Measurements from ENCODE around the gene MZF1. TPM values are rescaled to one million over a fixed set of nuclear protein-coding genes. Genes with fewer than 3 reads are reported as not detected.

MZF1 gene
- total RNA-seq, 2 experiments from 2014 or later: 14.3 to 15.0 TPM

DNA sequence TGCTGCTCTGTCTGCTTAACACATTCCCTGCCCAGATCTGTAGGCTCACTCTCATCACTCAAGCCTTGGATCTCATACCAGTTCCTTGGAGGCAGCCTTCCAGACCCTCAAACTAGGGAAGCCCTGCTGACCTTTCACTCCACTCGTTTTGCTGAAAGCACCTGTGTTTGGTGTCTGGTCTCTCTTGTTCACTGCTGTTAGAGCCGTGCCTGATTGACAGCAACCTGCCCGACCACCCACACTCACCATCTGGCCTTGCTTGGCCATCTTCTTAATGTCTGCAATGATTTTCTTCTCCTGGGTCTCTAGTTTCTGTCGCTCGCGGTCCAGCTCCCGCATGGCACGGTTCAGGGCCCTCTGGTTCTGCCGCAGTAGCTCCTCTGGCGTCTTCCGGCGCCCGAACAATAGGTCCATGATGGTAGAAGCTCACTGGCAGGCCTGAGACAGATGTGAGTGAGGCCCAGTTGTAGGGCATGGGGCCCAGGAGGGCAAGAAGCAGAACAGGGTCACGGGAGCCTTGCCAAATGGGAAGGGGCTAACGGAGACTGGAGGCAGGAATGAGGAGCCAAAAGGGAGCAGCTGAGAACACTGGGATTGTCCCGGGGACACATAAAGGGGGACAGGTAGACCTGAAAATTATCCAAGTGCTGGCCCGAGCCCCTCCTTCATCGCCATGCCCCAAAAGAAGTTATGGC, 19.2 kb downstream of the MZF1 start:
- H3K27me3 Mint-ChIP-seq: no peaks in the 10 kb centered on the region
- ChIA-PET CTCF (interaction anchor here (0.7 to 2.1 kb wide), 5 partner anchors 10 to 65 kb away, joined by 3 to 20 read pairs (median 5); partner anchors contain the start of genes TRIM28 and ZBTB45), POLR2A (interaction anchor here (1.0 to 3.5 kb wide), 2 partner anchors 9 to 34 kb away, joined by 3 to 41 read pairs; partner anchors contain the start of genes TRIM28 and ZBTB45)
- no peaks in the 10 kb centered on the region for H3K9me3 Mint-ChIP-seq (ENCODE audit: low read depth)
- H3K36me3 Mint-ChIP-seq (ENCODE audit: low read depth): peaks cover 81% of the 10 kb centered on the region
- ATAC-seq (no peak), DNase-seq (no peak)
- H3K4me1 Mint-ChIP-seq: peaks cover 41% of the 10 kb centered on the region
- H3K4me3 Mint-ChIP-seq: peak overlapping the region; percentile 92
- intact Hi-C loops (cut with DNase I, micrococcal nuclease): loop anchor here in 1 of 2 experiments (1.0 kb wide), 1 partner anchor 9 kb away; no protein-coding TSS in a partner anchor
- H3K27ac Mint-ChIP-seq: peak overlapping the region; percentile 95

DNA sequence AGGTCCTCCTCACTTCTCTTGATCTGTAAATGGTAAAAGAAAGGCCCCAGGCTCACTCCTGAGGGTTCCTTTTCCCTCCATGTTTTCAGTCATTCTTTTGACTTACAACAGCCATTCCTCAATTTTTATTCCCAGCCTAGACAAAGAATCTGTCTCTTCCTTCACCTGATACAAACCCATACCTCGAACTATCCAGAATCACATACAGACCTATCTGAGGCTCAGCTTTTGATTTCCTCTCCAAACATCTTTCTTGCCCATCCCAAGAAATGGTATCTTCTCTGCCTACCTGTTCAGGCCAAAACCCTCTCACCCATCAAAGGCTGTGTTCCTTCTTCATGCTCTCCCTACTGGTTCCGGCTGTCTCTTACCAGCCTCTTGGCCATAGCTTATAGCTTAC, 20.5 kb downstream of the MZF1 start:
- Mint-ChIP-seq H3K27me3 (no peaks in the 10 kb centered on the region), H3K27ac (peak overlapping the region; percentile 16), H3K4me3 (peak overlapping the region; percentile 0), H3K9me3 (ENCODE audit: low read depth) (no peaks in the 10 kb centered on the region), H3K4me1 (peaks cover 45% of the 10 kb centered on the region), H3K36me3 (ENCODE audit: low read depth) (peaks cover 86% of the 10 kb centered on the region)
- intact Hi-C loops (cut with DNase I, micrococcal nuclease): no loop called here
- POLR2A ChIA-PET: interaction anchor here (0.7 to 3.5 kb wide), 2 partner anchors 8 to 39 kb away, joined by 3 to 41 read pairs; partner anchors contain the start of gene TRIM28
- DNase-seq (no peak), ATAC-seq (no peak)
- CTCF ChIA-PET: interaction anchor here (1.0 kb wide), 1 partner anchor 144 kb away, joined by 3 read pairs; the partner anchor contains the start of gene ZNF584

GRCh38 chr19:58551577-58552471, 21.3 kb downstream of the MZF1 start:
- intact Hi-C loops (cut with DNase I, micrococcal nuclease): no loop called here
- ChIA-PET POLR2A (interaction anchor here (3.5 kb wide), 1 partner anchor 7 kb away, joined by 41 read pairs; the partner anchor contains the start of gene TRIM28), CTCF (no interaction called here)
- DNase-seq (no peak), ATAC-seq (no peak)
- H3K36me3 Mint-ChIP-seq (ENCODE audit: low read depth): peaks cover 87% of the 10 kb centered on the region
- no peak overlapping the region for H3K4me3 Mint-ChIP-seq
- H3K4me1 Mint-ChIP-seq: peaks cover 45% of the 10 kb centered on the region
- no peaks in the 10 kb centered on the region for H3K9me3 Mint-ChIP-seq (ENCODE audit: low read depth)
- H3K27me3 Mint-ChIP-seq: no peaks in the 10 kb centered on the region
- no peak overlapping the region for H3K27ac Mint-ChIP-seq

DNA sequence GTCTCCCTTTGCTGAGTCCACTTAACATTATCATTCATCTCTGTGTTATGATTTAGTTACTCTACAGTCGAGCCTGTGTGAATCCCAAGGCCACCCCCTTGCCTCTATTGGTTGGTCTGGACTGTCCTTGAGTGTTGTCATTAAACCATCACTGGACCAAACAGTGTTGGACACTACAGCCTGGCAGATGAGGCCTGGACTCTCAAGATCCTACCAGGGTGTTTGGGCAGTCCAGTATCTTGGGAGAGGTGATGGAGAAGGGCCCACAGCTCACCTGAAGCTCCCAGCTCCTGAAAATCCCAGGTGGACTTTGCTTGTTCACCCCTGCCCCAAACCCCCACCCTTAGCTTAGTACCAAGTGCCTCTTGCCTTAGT, 22.0 kb downstream of the MZF1 start:
- Mint-ChIP-seq H3K9me3 (ENCODE audit: low read depth) (no peaks in the 10 kb centered on the region), H3K4me3 (no peak overlapping the region), H3K27ac (peak overlapping the region; percentile 47), H3K27me3 (no peaks in the 10 kb centered on the region), H3K36me3 (ENCODE audit: low read depth) (peaks cover 87% of the 10 kb centered on the region), H3K4me1 (peaks cover 45% of the 10 kb centered on the region)
- DNase-seq: no peak
- ChIA-PET CTCF (interaction anchor here (1.5 kb wide), 1 partner anchor 8 kb away, joined by 4 read pairs; the partner anchor contains the start of gene UBE2M), POLR2A (no interaction called here)
- ATAC-seq: no peak
- intact Hi-C loops (cut with DNase I, micrococcal nuclease): no loop called here

GRCh38 chr19:58550362-58551122, 22.6 kb downstream of the MZF1 start:
- CTCF ChIA-PET: interaction anchor here (1.5 kb wide), 1 partner anchor 8 kb away, joined by 4 read pairs; the partner anchor contains the start of gene UBE2M
- no peak overlapping the region for H3K4me3 Mint-ChIP-seq
- peaks cover 88% of the 10 kb centered on the region for H3K36me3 Mint-ChIP-seq (ENCODE audit: low read depth)
- no peaks in the 10 kb centered on the region for H3K27me3 Mint-ChIP-seq
- peaks cover 48% of the 10 kb centered on the region for H3K4me1 Mint-ChIP-seq
- ATAC-seq (no peak), DNase-seq (no peak)
- H3K27ac Mint-ChIP-seq: no peak overlapping the region
- intact Hi-C loops (cut with DNase I, micrococcal nuclease): no loop called here
- POLR2A ChIA-PET: no interaction called here
- no peaks in the 10 kb centered on the region for H3K9me3 Mint-ChIP-seq (ENCODE audit: low read depth)

GRCh38 chr19:58549664-58550361, 23.3 kb downstream of the MZF1 start:
- Mint-ChIP-seq H3K4me1 (peaks cover 42% of the 10 kb centered on the region), H3K27me3 (no peaks in the 10 kb centered on the region), H3K9me3 (ENCODE audit: low read depth) (no peaks in the 10 kb centered on the region), H3K36me3 (ENCODE audit: low read depth) (peaks cover 88% of the 10 kb centered on the region), H3K27ac (no peak overlapping the region), H3K4me3 (no peak overlapping the region)
- CTCF ChIA-PET: interaction anchor here (1.5 kb wide), 1 partner anchor 9 kb away, joined by 4 read pairs; the partner anchor contains the start of gene UBE2M
- no peak for ATAC-seq
- intact Hi-C loops (cut with DNase I, micrococcal nuclease): no loop called here
- no peak for DNase-seq
- POLR2A ChIA-PET: interaction anchor here (0.6 kb wide), 1 partner anchor 174 kb away, joined by 6 read pairs; no protein-coding TSS in a partner anchor

DNA sequence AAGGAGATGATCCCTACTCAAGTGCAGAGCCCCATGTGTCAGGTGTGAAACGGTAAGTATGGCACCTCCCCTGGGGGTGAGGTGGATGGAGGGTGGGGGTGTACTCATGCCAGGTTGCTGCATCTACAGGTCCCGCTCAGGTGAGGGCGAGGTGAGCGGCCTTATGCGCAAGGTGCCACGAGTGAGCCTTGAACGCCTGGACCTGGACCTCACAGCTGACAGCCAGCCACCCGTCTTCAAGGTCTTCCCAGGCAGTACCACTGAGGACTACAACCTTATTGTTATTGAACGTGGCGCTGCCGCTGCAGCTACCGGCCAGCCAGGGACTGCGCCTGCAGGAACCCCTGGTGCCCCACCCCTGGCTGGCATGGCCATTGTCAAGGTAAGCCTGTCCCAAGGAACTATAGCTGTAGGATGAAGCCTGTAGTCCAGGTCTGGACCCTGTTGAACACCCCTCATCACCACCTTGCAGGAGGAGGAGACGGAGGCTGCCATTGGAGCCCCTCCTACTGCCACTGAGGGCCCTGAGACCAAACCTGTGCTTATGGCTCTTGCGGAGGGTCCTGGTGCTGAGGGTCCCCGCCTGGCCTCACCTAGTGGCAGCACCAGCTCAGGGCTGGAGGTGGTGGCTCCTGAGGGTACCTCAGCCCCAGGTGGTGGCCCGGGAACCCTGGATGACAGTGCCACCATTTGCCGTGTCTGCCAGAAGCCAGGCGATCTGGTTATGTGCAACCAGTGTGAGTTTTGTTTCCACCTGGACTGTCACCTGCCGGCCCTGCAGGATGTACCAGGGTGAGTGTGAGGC, 24.1 kb downstream of the MZF1 start:
- ChIA-PET CTCF (no interaction called here), POLR2A (interaction anchor here (0.6 kb wide), 1 partner anchor 173 kb away, joined by 6 read pairs; no protein-coding TSS in a partner anchor)
- Mint-ChIP-seq H3K36me3 (ENCODE audit: low read depth) (peaks cover 83% of the 10 kb centered on the region), H3K9me3 (ENCODE audit: low read depth) (no peaks in the 10 kb centered on the region), H3K27me3 (no peaks in the 10 kb centered on the region), H3K4me3 (no peak overlapping the region), H3K4me1 (peaks cover 40% of the 10 kb centered on the region), H3K27ac (no peak overlapping the region)
- no peak for ATAC-seq
- intact Hi-C loops (cut with DNase I, micrococcal nuclease): no loop called here
- no peak for DNase-seq

GRCh38 chr19:58547323-58548312, 25.5 kb downstream of the MZF1 start:
- POLR2A ChIA-PET: interaction anchor here (1.0 kb wide), 1 partner anchor 12 kb away, joined by 5 read pairs; no protein-coding TSS in a partner anchor
- H3K36me3 Mint-ChIP-seq (ENCODE audit: low read depth): peaks cover 73% of the 10 kb centered on the region
- CTCF ChIA-PET: no interaction called here
- intact Hi-C loops (cut with DNase I, micrococcal nuclease): no loop called here
- peak overlapping the region; percentile 51 for H3K27ac Mint-ChIP-seq
- no peak for DNase-seq
- no peaks in the 10 kb centered on the region for H3K27me3 Mint-ChIP-seq
- peaks cover 37% of the 10 kb centered on the region for H3K4me1 Mint-ChIP-seq
- ATAC-seq: no peak
- H3K4me3 Mint-ChIP-seq: no peak overlapping the region
- H3K9me3 Mint-ChIP-seq (ENCODE audit: low read depth): no peaks in the 10 kb centered on the region

GRCh38 chr19:58546019-58546530, 27.1 kb downstream of the MZF1 start:
- no peak for ATAC-seq
- CTCF ChIA-PET: interaction anchor here (0.9 to 1.0 kb wide), 2 partner anchors 9 to 31 kb away, joined by 4 read pairs; no protein-coding TSS in a partner anchor
- Mint-ChIP-seq H3K4me3 (peak overlapping the region; percentile 96), H3K4me1 (peaks cover 35% of the 10 kb centered on the region), H3K27ac (peak overlapping the region; percentile 93), H3K36me3 (ENCODE audit: low read depth) (peaks cover 59% of the 10 kb centered on the region), H3K27me3 (no peaks in the 10 kb centered on the region), H3K9me3 (ENCODE audit: low read depth) (no peaks in the 10 kb centered on the region)
- POLR2A ChIA-PET: interaction anchor here (0.6 to 3.5 kb wide), 3 partner anchors 8 to 156 kb away, joined by 10 to 41 read pairs (median 18); partner anchors contain the start of genes CHMP2A and ZBTB45
- no peak for DNase-seq
- intact Hi-C loops (cut with DNase I, micrococcal nuclease): no loop called here

Data from activated CD4-positive, alpha-beta T cell treated with anti-CD3 and anti-CD28 coated beads for 36 hours (primary cell).